Endothelial cell of umbilical vein (primary cell): ENCODE results near the gene OPN1MW3.

ENCODE experiments used
- EZH2 ChIP-seq: IDR thresholded peaks from 2 replicates; pipeline ENCODE4 v1.6.1; 2012; ENCODE audit warnings: borderline replicate concordance, low read depth, mild to moderate bottlenecking, moderate library complexity, low read length, inconsistent platforms; ENCODE audit not compliant: severe bottlenecking
- POLR2A ChIP-seq: IDR thresholded peaks from 2 replicates; pipeline ENCODE4 v1.6.1; 2012; ENCODE audit warnings: low read depth, mild to moderate bottlenecking, control low read depth, low read length
- POLR2AphosphoS5 ChIP-seq: IDR thresholded peaks from 2 replicates; pipeline ENCODE4 v1.6.1; 2012; ENCODE audit warnings: low read depth, mild to moderate bottlenecking, control low read depth, low read length, moderate library complexity; ENCODE audit not compliant: insufficient read depth
- TF ChIP-seq, protein P1 (sequence below), 2 donors: IDR thresholded peaks; 1 replicate in 1 of 2; 2 replicates in 1 of 2; pipeline ENCODE4 v1.5.1; 2011; ENCODE audit warnings: low read length in 2 of 2, mild to moderate bottlenecking in 2 of 2, moderate library complexity in 2 of 2, control low read depth in 1 of 2, inconsistent platforms in 1 of 2, low read depth in 1 of 2; ENCODE audit not compliant: insufficient read depth in 1 of 2; ENCODE audit errors: extremely low read depth in 1 of 2
- TF ChIP-seq, protein P2 (sequence below): IDR thresholded peaks from 2 replicates; pipeline ENCODE4 v1.6.1; 2011; ENCODE audit not compliant: insufficient read depth, insufficient read length

DNA sequence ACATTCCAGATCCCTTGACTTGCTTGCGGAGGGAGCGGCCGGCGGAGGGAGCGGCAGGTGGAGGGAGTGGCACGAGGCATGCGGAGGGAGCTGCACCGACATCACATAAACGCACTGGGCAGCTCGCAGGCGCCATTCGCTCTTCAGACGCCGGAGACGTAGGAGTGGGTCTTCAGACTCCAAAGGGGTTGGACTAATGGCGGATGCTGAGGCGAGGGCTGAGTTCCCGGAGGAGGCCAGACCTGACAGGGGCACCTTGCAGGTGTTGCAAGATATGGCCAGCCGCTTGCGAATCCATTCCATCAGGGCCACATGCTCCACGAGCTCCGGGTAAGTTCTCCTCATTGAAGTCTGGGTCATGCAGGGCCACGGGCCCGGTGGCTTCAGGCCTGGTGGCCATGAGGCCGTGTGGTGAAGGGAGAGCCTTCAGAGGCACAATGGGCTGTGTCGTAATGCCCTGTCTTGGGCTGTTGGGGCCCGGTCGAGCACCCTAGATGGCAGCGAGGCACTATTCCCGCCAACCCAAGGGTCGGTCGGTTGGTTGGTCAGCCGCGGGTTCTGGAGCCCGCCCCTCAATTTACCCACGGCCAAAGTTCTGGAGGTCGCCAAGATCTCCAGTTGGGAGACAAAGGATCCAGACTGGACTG is 38.4 kb downstream of the OPN1MW3 start, which contains the start of gene TKTL1:
- TF ChIP-seq, protein P1, sequence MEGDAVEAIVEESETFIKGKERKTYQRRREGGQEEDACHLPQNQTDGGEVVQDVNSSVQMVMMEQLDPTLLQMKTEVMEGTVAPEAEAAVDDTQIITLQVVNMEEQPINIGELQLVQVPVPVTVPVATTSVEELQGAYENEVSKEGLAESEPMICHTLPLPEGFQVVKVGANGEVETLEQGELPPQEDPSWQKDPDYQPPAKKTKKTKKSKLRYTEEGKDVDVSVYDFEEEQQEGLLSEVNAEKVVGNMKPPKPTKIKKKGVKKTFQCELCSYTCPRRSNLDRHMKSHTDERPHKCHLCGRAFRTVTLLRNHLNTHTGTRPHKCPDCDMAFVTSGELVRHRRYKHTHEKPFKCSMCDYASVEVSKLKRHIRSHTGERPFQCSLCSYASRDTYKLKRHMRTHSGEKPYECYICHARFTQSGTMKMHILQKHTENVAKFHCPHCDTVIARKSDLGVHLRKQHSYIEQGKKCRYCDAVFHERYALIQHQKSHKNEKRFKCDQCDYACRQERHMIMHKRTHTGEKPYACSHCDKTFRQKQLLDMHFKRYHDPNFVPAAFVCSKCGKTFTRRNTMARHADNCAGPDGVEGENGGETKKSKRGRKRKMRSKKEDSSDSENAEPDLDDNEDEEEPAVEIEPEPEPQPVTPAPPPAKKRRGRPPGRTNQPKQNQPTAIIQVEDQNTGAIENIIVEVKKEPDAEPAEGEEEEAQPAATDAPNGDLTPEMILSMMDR (IDR thresholded peaks at IDR 0.05; ENCODE audit: extremely low read depth in 1 of 2, insufficient read depth in 1 of 2, low read depth in 1 of 2, low read length in 2 of 2), result no peak
- TF ChIP-seq, protein P2, sequence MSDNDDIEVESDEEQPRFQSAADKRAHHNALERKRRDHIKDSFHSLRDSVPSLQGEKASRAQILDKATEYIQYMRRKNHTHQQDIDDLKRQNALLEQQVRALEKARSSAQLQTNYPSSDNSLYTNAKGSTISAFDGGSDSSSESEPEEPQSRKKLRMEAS, result no peak
- TF ChIP-seq EZH2 (no peak), POLR2AphosphoS5 (no peak), POLR2A (no peak)
